ENCODE data around the gene SAMD4A. TPM values are rescaled to one million over a fixed set of nuclear protein-coding genes. Genes with fewer than 3 reads are reported as not detected.

Gene SAMD4A
- total RNA-seq, 2 donors from 2014 or later: 1.9 to 8.0 TPM

GRCh38 chr14:54642121-54642520 is 75.2 kb downstream of the SAMD4A start:
- TF ChIP-seq CTCF (conservative IDR thresholded peaks at IDR 0.05): no peak
- Mint-ChIP-seq H3K27ac (no peak overlapping the region), H3K36me3 (ENCODE audit: low read depth) (no peaks in the 10 kb centered on the region), H3K27me3 (ENCODE audit: insufficient read depth) (no peaks in the 10 kb centered on the region), H3K4me1 (peaks cover 19% of the 10 kb centered on the region), H3K9me3 (no peaks in the 10 kb centered on the region), H3K4me3 (no peak overlapping the region)
- no peaks in the 10 kb centered on the region for H3K4me1 ChIP-seq (ENCODE audit: control insufficient read depth, insufficient read depth, low read length)
- 67 to 83% methylated on average over 2 of the region's 2 CpGs for WGBS, 2 experiments (ENCODE audit: insufficient coverage in 1 of 2, insufficient read length in 1 of 2)
- H3K36me3 ChIP-seq (ENCODE audit: control insufficient read depth, insufficient read depth, low read length): no peaks in the 10 kb centered on the region
- H3K27me3 ChIP-seq (ENCODE audit: control insufficient read depth, insufficient read depth, low read length, poor library complexity, severe bottlenecking): no peaks in the 10 kb centered on the region
- H3K27ac ChIP-seq (ENCODE audit: low read depth, low read length): no peak overlapping the region
- peak; percentile 31 for DNase-seq
- H3K9me3 ChIP-seq (ENCODE audit: control insufficient read depth, low read length): no peaks in the 10 kb centered on the region
- H3K4me3 ChIP-seq (ENCODE audit: low read length): no peak overlapping the region
- no peak overlapping the region for H3K9ac ChIP-seq (ENCODE audit: extremely low read depth, low read length, poor library complexity, severe bottlenecking)

- no peak overlapping the region for H3K4me3 Mint-ChIP-seq
- no peak overlapping the region for H3K4me3 ChIP-seq (ENCODE audit: low read length)
- peak; percentile 49 for DNase-seq
- H3K36me3 Mint-ChIP-seq (ENCODE audit: low read depth): no peaks in the 10 kb centered on the region
- H3K27ac Mint-ChIP-seq: no peak overlapping the region
- H3K27me3 Mint-ChIP-seq (ENCODE audit: insufficient read depth): no peaks in the 10 kb centered on the region
- no peaks in the 10 kb centered on the region for H3K27me3 ChIP-seq (ENCODE audit: control insufficient read depth, insufficient read depth, low read length, poor library complexity, severe bottlenecking)
- H3K4me1 Mint-ChIP-seq: peaks cover 19% of the 10 kb centered on the region
- no peak overlapping the region for H3K27ac ChIP-seq (ENCODE audit: low read depth, low read length)
- no peak overlapping the region for H3K9ac ChIP-seq (ENCODE audit: extremely low read depth, low read length, poor library complexity, severe bottlenecking)
- H3K9me3 ChIP-seq (ENCODE audit: control insufficient read depth, low read length): no peaks in the 10 kb centered on the region
- WGBS, 2 experiments (ENCODE audit: insufficient coverage in 1 of 2, insufficient read length in 1 of 2): 73 to 75% methylated on average over 7 to 9 of the region's 9 CpGs
- H3K9me3 Mint-ChIP-seq: no peaks in the 10 kb centered on the region
- H3K36me3 ChIP-seq (ENCODE audit: control insufficient read depth, insufficient read depth, low read length): no peaks in the 10 kb centered on the region
- TF ChIP-seq CTCF (conservative IDR thresholded peaks at IDR 0.05): peak; percentile 68
- no peaks in the 10 kb centered on the region for H3K4me1 ChIP-seq (ENCODE audit: control insufficient read depth, insufficient read depth, low read length)
Measured at GRCh38 chr14:54642801-54643695, 76.1 kb downstream of the SAMD4A start.

GRCh38 chr14:54643696-54644176 is 76.8 kb downstream of the SAMD4A start:
- no peak overlapping the region for H3K9ac ChIP-seq (ENCODE audit: extremely low read depth, low read length, poor library complexity, severe bottlenecking)
- no peaks in the 10 kb centered on the region for H3K9me3 ChIP-seq (ENCODE audit: control insufficient read depth, low read length)
- Mint-ChIP-seq H3K27me3 (ENCODE audit: insufficient read depth) (no peaks in the 10 kb centered on the region), H3K9me3 (no peaks in the 10 kb centered on the region), H3K4me3 (no peak overlapping the region), H3K27ac (no peak overlapping the region), H3K36me3 (ENCODE audit: low read depth) (no peaks in the 10 kb centered on the region), H3K4me1 (peaks cover 19% of the 10 kb centered on the region)
- no peaks in the 10 kb centered on the region for H3K36me3 ChIP-seq (ENCODE audit: control insufficient read depth, insufficient read depth, low read length)
- H3K4me1 ChIP-seq (ENCODE audit: control insufficient read depth, insufficient read depth, low read length): no peaks in the 10 kb centered on the region
- H3K4me3 ChIP-seq (ENCODE audit: low read length): no peak overlapping the region
- peak; percentile 35 for DNase-seq
- no peak for TF ChIP-seq CTCF (conservative IDR thresholded peaks at IDR 0.05)
- 65 to 79% methylated on average over 4 to 5 of the region's 5 CpGs for WGBS, 2 experiments (ENCODE audit: insufficient coverage in 1 of 2, insufficient read length in 1 of 2)
- no peak overlapping the region for H3K27ac ChIP-seq (ENCODE audit: low read depth, low read length)
- H3K27me3 ChIP-seq (ENCODE audit: control insufficient read depth, insufficient read depth, low read length, poor library complexity, severe bottlenecking): no peaks in the 10 kb centered on the region
